MCF 10A (cell line): ENCODE results near the gene NSUN6. TPM values are rescaled to one million over a fixed set of nuclear protein-coding genes. Genes with fewer than 3 reads are reported as not detected.

Experiments used
- BruUV-seq: library from RNA; stranded (reverse); fragments of 400-500 nt; replicated peaks from 2 replicates; lab custom pipeline; 2021; lab: Mats Ljungman, UMichigan
- CTCF ChIA-PET: fragments of 300-600 bp; sonication (Branson Sonifier 250); formaldehyde crosslinking; extraction: SDS; loops from one replicate; lab custom pipeline; 2021; ENCODE audit warnings: antibody characterized with exemption, inconsistent platforms; lab: Yijun Ruan, JAX
- POLR2A ChIA-PET: fragments of 300-600, 350-650 bp; sonication (Branson Sonifier 250); formaldehyde crosslinking; extraction: SDS; loops from one replicate; lab custom pipeline; 2020; ENCODE audit warnings: antibody characterized with exemption, inconsistent platforms; lab: Yijun Ruan, JAX
- DNase-seq: peaks from one replicate; pipeline ENCODE4 v3.0.0-alpha.2; 2018; ENCODE audit not compliant: unreplicated experiment
- H3K27ac Mint-ChIP-seq: one replicate; pipeline ENCODE4 v1.8.0; 2022; ENCODE audit warnings: mild to moderate bottlenecking, low read depth, mixed read lengths; ENCODE audit not compliant: unreplicated experiment
- H3K27me3 Mint-ChIP-seq: one replicate; pipeline ENCODE4 v1.8.0; 2022; ENCODE audit warnings: mixed read lengths; ENCODE audit not compliant: insufficient read depth, unreplicated experiment
- H3K36me3 Mint-ChIP-seq: one replicate; pipeline ENCODE4 v1.8.0; 2022; ENCODE audit warnings: mild to moderate bottlenecking, moderate library complexity, mixed read lengths; ENCODE audit not compliant: insufficient read depth, unreplicated experiment
- H3K4me1 Mint-ChIP-seq: one replicate; pipeline ENCODE4 v1.8.0; 2022; ENCODE audit warnings: mixed read lengths; ENCODE audit not compliant: insufficient read depth, unreplicated experiment
- H3K4me3 Mint-ChIP-seq: one replicate; pipeline ENCODE4 v1.8.0; 2022; ENCODE audit warnings: mild to moderate bottlenecking, moderate library complexity, mixed read lengths; ENCODE audit not compliant: unreplicated experiment
- H3K9me3 Mint-ChIP-seq: one replicate; pipeline ENCODE4 v1.8.0; 2022; ENCODE audit warnings: mixed read lengths; ENCODE audit not compliant: unreplicated experiment
- CTCF ChIP-seq: fragments of 200-600 bp; IDR thresholded peaks from one replicate; pipeline ENCODE4 v1.8.0; 2022; ENCODE audit warnings: antibody characterized with exemption, mild to moderate bottlenecking; ENCODE audit not compliant: unreplicated experiment
- intact Hi-C: fragments of 100-400 bp; cut with micrococcal nuclease; formaldehyde crosslinking; loops from 2 replicates; pipeline ENCODE4 v1.14.1; 2022
- total RNA-seq: library from RNA; stranded (reverse); gene quantifications from 2 replicates; pipeline ENCODE4 v1.2.3, GENCODE V29; 2022

The NSUN6 gene
- total RNA-seq, 1 experiment from 2014 or later = 16.2 TPM

DNA sequence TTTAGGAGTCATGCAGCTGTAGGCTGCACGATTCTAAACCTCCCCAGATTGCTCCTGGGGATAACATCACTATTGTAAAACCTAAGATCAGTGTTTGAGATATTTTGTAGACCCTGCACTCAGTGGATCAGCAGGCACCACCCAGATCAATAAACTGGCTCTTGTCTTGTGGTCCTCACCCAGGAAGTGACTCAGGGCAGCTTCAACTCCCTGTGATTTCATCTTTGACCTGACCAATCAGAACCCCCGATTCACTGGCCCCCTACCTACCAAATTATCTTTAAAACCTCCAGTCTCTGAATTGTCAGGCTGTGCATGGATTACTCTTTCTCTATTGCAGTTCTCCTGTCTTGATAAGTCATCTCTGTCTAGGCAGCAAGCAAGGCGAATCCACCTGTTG, 33.6 kb upstream of the NSUN6 start:
- no peak for TF ChIP-seq CTCF
- no TSS peak for BruUV-seq
- no peak overlapping the region for H3K27ac Mint-ChIP-seq

DNA sequence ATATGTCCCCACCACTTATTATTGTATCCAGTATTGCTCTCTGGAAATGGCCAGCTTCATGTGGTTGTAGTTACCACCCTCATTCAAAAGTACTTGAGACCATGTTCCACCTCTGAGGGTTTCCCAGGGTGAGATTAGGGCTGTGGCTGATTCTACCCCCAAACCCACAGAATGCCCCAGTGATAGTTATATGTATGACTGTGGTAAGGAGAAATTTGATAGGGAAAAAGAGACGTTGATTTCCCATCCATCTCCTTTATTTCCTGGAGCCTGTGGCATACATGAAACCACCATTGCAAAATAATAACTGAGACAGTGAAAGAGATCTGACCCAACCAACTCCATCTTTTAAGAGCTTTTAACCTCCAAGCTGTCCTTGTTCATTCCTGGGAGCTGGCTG, 33.0 kb upstream of the NSUN6 start:
- intact Hi-C loops = no loop called here
- ChIA-PET POLR2A (interaction anchor here (0.8 to 1.3 kb wide), 3 partner anchors 26 to 1131 kb away, joined by 3 to 4 read pairs (median 4); no protein-coding TSS in a partner anchor), CTCF (interaction anchor here (0.5 to 1.0 kb wide), 5 partner anchors 44 to 645 kb away, joined by 3 to 5 read pairs (median 3); no protein-coding TSS in a partner anchor)
- peaks cover 7% of the 10 kb centered on the region for H3K36me3 Mint-ChIP-seq
- no peaks in the 10 kb centered on the region for H3K27me3 Mint-ChIP-seq
- H3K27ac Mint-ChIP-seq = no peak overlapping the region
- H3K4me1 Mint-ChIP-seq = peaks cover 34% of the 10 kb centered on the region
- no peak for DNase-seq
- no peak for TF ChIP-seq CTCF
- H3K9me3 Mint-ChIP-seq = no peaks in the 10 kb centered on the region
- BruUV-seq = no TSS peak
- H3K4me3 Mint-ChIP-seq = no peak overlapping the region

More for the DNA sequence above, 33.6 kb upstream of the NSUN6 start:
- intact Hi-C loops = loop anchor here (5.0 kb wide), 1 partner anchor 107 kb away; no protein-coding TSS in a partner anchor
- DNase-seq = no peak
- Mint-ChIP-seq H3K4me1 (peaks cover 34% of the 10 kb centered on the region), H3K27me3 (no peaks in the 10 kb centered on the region), H3K4me3 (no peak overlapping the region), H3K36me3 (peaks cover 7% of the 10 kb centered on the region), H3K9me3 (no peaks in the 10 kb centered on the region)
- CTCF ChIA-PET = interaction anchor here (0.7 kb wide), 1 partner anchor 525 kb away, joined by 3 read pairs; no protein-coding TSS in a partner anchor
- POLR2A ChIA-PET = interaction anchor here (1.3 kb wide), 1 partner anchor 29 kb away, joined by 4 read pairs; no protein-coding TSS in a partner anchor

GRCh38 chr10:18683427-18683826, 32.0 kb upstream of the NSUN6 start:
- ChIA-PET POLR2A (interaction anchor here (0.6 to 1.3 kb wide), 6 partner anchors 17 to 1132 kb away, joined by 3 to 9 read pairs (median 4); no protein-coding TSS in a partner anchor), CTCF (interaction anchor here (0.9 to 1.1 kb wide), 2 partner anchors 107 to 1136 kb away, joined by 3 read pairs; no protein-coding TSS in a partner anchor)
- Mint-ChIP-seq H3K9me3 (no peaks in the 10 kb centered on the region), H3K27ac (peak overlapping the region; percentile 90), H3K36me3 (peaks cover 7% of the 10 kb centered on the region), H3K4me1 (peaks cover 34% of the 10 kb centered on the region), H3K27me3 (no peaks in the 10 kb centered on the region), H3K4me3 (peak overlapping the region; percentile 71)
- peak; percentile 58 for DNase-seq
- no TSS peak for BruUV-seq
- intact Hi-C loops = no loop called here
- TF ChIP-seq CTCF = no peak

DNA sequence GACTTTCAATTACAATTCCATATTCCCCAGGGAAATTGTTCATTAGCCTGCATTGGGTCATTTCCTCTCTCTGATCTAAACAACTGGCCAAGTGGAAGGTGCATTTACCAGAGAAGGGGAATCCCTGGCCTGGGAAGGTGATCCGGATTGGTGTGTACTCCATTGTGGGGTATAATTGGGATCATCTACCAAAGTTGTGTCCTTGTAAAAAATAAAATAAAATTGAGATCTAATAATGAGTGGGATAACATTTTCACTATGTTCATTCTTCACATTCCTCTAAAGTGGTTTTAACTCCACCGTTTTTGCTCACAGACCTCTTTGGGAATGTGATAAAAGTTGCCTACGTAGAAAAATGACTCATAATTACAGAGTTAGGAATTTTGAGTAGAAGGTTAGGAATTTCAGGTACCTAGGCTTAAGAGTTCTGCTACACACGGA, 30.6 kb upstream of the NSUN6 start:
- CTCF ChIA-PET = no interaction called here
- peak overlapping the region; percentile 90 for H3K27ac Mint-ChIP-seq

More for the DNA sequence above, 30.6 kb upstream of the NSUN6 start:
- intact Hi-C loops = no loop called here
- POLR2A ChIA-PET = interaction anchor here (1.0 to 1.2 kb wide), 3 partner anchors 16 to 22 kb away, joined by 3 to 9 read pairs (median 3); no protein-coding TSS in a partner anchor
- no TSS peak for BruUV-seq
- DNase-seq = peak; percentile 35
- peaks cover 34% of the 10 kb centered on the region for H3K4me1 Mint-ChIP-seq
- H3K9me3 Mint-ChIP-seq = no peaks in the 10 kb centered on the region
- H3K4me3 Mint-ChIP-seq = peak overlapping the region; percentile 71
- no peak for TF ChIP-seq CTCF
- H3K27me3 Mint-ChIP-seq = no peaks in the 10 kb centered on the region
- H3K36me3 Mint-ChIP-seq = peaks cover 7% of the 10 kb centered on the region
